ENCODE data around the gene PARL. TPM values are rescaled to one million over a fixed set of nuclear protein-coding genes. Genes with fewer than 3 reads are reported as not detected.

PARL gene
- total and polyA plus RNA-seq, 2 of the 13 experiments (the other 11 are each of a cell fraction or from before 2014, with no cell fraction given): 46.3 to 58.6 TPM

GRCh38 chr3:183810643-183811594 is 73.8 kb downstream of the PARL start:
- in situ Hi-C loops (cut with HindIII; ENCODE audit: extremely low pct_ligation_motif_present, low pct_unique_long_range_greater_than_20kb): no loop called here
- H3K9ac ChIP-seq (ENCODE audit: insufficient read depth, low read depth, low read length): no peak overlapping the region
- H3K36me3 ChIP-seq (replicated peaks in 1 of 2; ENCODE audit: control insufficient read depth in 1 of 2, insufficient read depth in 2 of 2, low read length in 2 of 2): peaks cover 22 to 51% of the 10 kb centered on the region in 2 experiments
- CTCF ChIA-PET (ENCODE audit: low intra/inter-chr PET ratio, low total read pairs): no interaction called here
- H3K4me2 ChIP-seq (ENCODE audit: low read depth, low read length): no peak overlapping the region
- no peak for ATAC-seq
- DNase-seq (ENCODE audit: low spot score): no peak
- no peaks in the 10 kb centered on the region for H3K79me2 ChIP-seq (ENCODE audit: insufficient read depth, low read length)
- no TSS peak for BruUV-seq (replicated peaks)
- no peaks in the 10 kb centered on the region for H3K9me3 ChIP-seq (ENCODE audit: low read length)
- no peak overlapping the region for H3K4me3 ChIP-seq (replicated peaks in 1 of 3; ENCODE audit: insufficient read depth in 1 of 3, low read depth in 2 of 3, low read length in 3 of 3)
- H2AFZ ChIP-seq (ENCODE audit: low read length): no peak overlapping the region
- H3K4me1 ChIP-seq (ENCODE audit: insufficient read depth, low read length): no peaks in the 10 kb centered on the region; the same call in 1 of the 2 replicates
- intact Hi-C loops (cut with micrococcal nuclease; ENCODE audit: unreplicated experiment): no loop called here
- H4K20me1 ChIP-seq (ENCODE audit: insufficient read depth, low read length): no peaks in the 10 kb centered on the region
- no peaks in the 10 kb centered on the region for H3K27me3 ChIP-seq (ENCODE audit: control insufficient read depth in 1 of 2, insufficient read depth in 2 of 2, low read length in 2 of 2)
- POLR2A ChIA-PET: no interaction called here
- no peak for FAIRE-seq
- WGBS (ENCODE audit: low lambda C conversion rate): 97% methylated on average over 20 of the region's 24 CpGs
- no peak overlapping the region for H3K27ac ChIP-seq (ENCODE audit: extremely low read length, insufficient read depth, low read length)
- TF ChIP-seq CBX2 (IDR thresholded peaks at IDR 0.05; ENCODE audit: low read depth, low read length) (no peak), CBX2 (CRISPR knock-in tag; IDR thresholded peaks at IDR 0.05; ENCODE audit: low read depth) (no peak), MTA3 (CRISPR knock-in tag; IDR thresholded peaks at IDR 0.05) (no peak), PRMT3 (CRISPR knock-in tag; IDR thresholded peaks at IDR 0.05; ENCODE audit: borderline replicate concordance, low read depth) (no peak), NONO (IDR thresholded peaks at IDR 0.05) (no peak), NONO (CRISPR knock-in tag; conservative IDR thresholded peaks at IDR 0.05) (no peak), NR2C2 (CRISPR knock-in tag; IDR thresholded peaks at IDR 0.05; ENCODE audit: borderline replicate concordance) (no peak), ZBTB33 (CRISPR knock-in tag; IDR thresholded peaks at IDR 0.05) (no peak), PCBP1 (IDR thresholded peaks at IDR 0.05; ENCODE audit: borderline replicate concordance, low read depth, low read length) (no peak), ATF1 (CRISPR knock-in tag; IDR thresholded peaks at IDR 0.05) (no peak), HBP1 (CRISPR knock-in tag; IDR thresholded peaks at IDR 0.05; ENCODE audit: low read depth) (no peak), GPN1 (CRISPR knock-in tag; IDR thresholded peaks at IDR 0.05; ENCODE audit: borderline replicate concordance) (no peak), TBX2 (CRISPR knock-in tag; IDR thresholded peaks at IDR 0.05; ENCODE audit: borderline replicate concordance) (no peak), NFIB (CRISPR knock-in tag; IDR thresholded peaks at IDR 0.05; ENCODE audit: borderline replicate concordance) (no peak), GTF2F1 (IDR thresholded peaks at IDR 0.05; ENCODE audit: low read length) (no peak), KLF6 (CRISPR knock-in tag; IDR thresholded peaks at IDR 0.05) (no peak), SMAD9 (CRISPR knock-in tag; IDR thresholded peaks at IDR 0.05) (no peak)
- TF ChIP-seq, protein P1, sequence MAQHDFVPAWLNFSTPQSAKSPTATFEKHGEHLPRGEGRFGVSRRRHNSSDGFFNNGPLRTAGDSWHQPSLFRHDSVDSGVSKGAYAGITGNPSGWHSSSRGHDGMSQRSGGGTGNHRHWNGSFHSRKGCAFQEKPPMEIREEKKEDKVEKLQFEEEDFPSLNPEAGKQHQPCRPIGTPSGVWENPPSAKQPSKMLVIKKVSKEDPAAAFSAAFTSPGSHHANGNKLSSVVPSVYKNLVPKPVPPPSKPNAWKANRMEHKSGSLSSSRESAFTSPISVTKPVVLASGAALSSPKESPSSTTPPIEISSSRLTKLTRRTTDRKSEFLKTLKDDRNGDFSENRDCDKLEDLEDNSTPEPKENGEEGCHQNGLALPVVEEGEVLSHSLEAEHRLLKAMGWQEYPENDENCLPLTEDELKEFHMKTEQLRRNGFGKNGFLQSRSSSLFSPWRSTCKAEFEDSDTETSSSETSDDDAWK (CRISPR knock-in tag; IDR thresholded peaks at IDR 0.05): no peak
- TF ChIP-seq, protein P2, sequence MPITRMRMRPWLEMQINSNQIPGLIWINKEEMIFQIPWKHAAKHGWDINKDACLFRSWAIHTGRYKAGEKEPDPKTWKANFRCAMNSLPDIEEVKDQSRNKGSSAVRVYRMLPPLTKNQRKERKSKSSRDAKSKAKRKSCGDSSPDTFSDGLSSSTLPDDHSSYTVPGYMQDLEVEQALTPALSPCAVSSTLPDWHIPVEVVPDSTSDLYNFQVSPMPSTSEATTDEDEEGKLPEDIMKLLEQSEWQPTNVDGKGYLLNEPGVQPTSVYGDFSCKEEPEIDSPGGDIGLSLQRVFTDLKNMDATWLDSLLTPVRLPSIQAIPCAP (CRISPR knock-in tag; IDR thresholded peaks at IDR 0.05; ENCODE audit: low read depth): no peak

Measured in HepG2 (cell line).